ENCODE data around the gene SLCO2A1. TPM values are rescaled to one million over a fixed set of nuclear protein-coding genes. Genes with fewer than 3 reads are reported as not detected.

The SLCO2A1 gene
- polyA plus RNA-seq, 1 donor (not counting 4 experiments of a cell fraction or from before 2014, with no cell fraction given), result 0.80 TPM

GRCh38 chr3:133956982-133957381 lies 72.7 kb downstream of the SLCO2A1 start:
- Histone ChIP-seq H3K4me3 (ENCODE audit: control insufficient read depth in 2 of 3, extremely low read depth in 1 of 3, insufficient read depth in 2 of 3, low read depth in 1 of 3, low read length in 3 of 3) (no peak overlapping the region), H3K9ac (ENCODE audit: control insufficient read depth, extremely low read depth, insufficient read depth, low read length) (no peak overlapping the region), H3K4me2 (ENCODE audit: control insufficient read depth, extremely low read depth, insufficient read depth, low read depth, low read length) (no peak overlapping the region), H4K20me1 (ENCODE audit: control insufficient read depth, extremely low read depth, insufficient read depth, low read length) (no peaks in the 10 kb centered on the region), H3K9me3 (ENCODE audit: control insufficient read depth, low read depth, low read length) (peaks cover 4% of the 10 kb centered on the region), H3K4me1 (ENCODE audit: control insufficient read depth, extremely low read depth, insufficient read depth, low read length) (no peaks in the 10 kb centered on the region), H3K9me1 (ENCODE audit: control insufficient read depth, extremely low read depth, insufficient read depth, low read length) (no peaks in the 10 kb centered on the region), H3K79me2 (ENCODE audit: control insufficient read depth, insufficient read depth, low read length) (no peaks in the 10 kb centered on the region), H3K27me3 (ENCODE audit: control insufficient read depth, extremely low read depth, insufficient read depth, low read length) (peaks cover 47% of the 10 kb centered on the region), H2AFZ (ENCODE audit: control insufficient read depth, low read length) (no peak overlapping the region), H3K27ac (ENCODE audit: control insufficient read depth, insufficient read depth, low read length) (no peak overlapping the region), H3K36me3 (ENCODE audit: control insufficient read depth in 2 of 2, extremely low read depth in 1 of 2, insufficient read depth in 2 of 2, low read length in 2 of 2) (no peaks in the 10 kb centered on the region)
- TF ChIP-seq CTCF (optimal IDR thresholded peaks at IDR 0.05 in 1 of 3, IDR thresholded peaks at IDR 0.05 in 1 of 3, conservative IDR thresholded peaks at IDR 0.05 in 1 of 3; ENCODE audit: extremely low read depth in 1 of 3, insufficient read depth in 2 of 3, low read length in 3 of 3) (no peak), EZH2 (IDR thresholded peaks at IDR 0.05; ENCODE audit: low read length) (no peak)
- DNase-seq (ENCODE audit: low read depth, low spot score), result no peak
- FAIRE-seq, result no peak
- dilution Hi-C loops (cut with MboI; ENCODE audit: extremely low pct_ligation_motif_present, low sequenced_read_pairs), result no loop called here

- Histone ChIP-seq H3K4me2 (ENCODE audit: control insufficient read depth, extremely low read depth, insufficient read depth, low read depth, low read length) (no peak overlapping the region), H4K20me1 (ENCODE audit: control insufficient read depth, extremely low read depth, insufficient read depth, low read length) (no peaks in the 10 kb centered on the region), H2AFZ (ENCODE audit: control insufficient read depth, low read length) (no peak overlapping the region), H3K9me1 (ENCODE audit: control insufficient read depth, extremely low read depth, insufficient read depth, low read length) (no peaks in the 10 kb centered on the region), H3K27me3 (ENCODE audit: control insufficient read depth, extremely low read depth, insufficient read depth, low read length) (peaks cover 54% of the 10 kb centered on the region), H3K4me3 (ENCODE audit: control insufficient read depth in 2 of 3, extremely low read depth in 1 of 3, insufficient read depth in 2 of 3, low read depth in 1 of 3, low read length in 3 of 3) (no peak overlapping the region), H3K4me1 (ENCODE audit: control insufficient read depth, extremely low read depth, insufficient read depth, low read length) (no peaks in the 10 kb centered on the region), H3K9ac (ENCODE audit: control insufficient read depth, extremely low read depth, insufficient read depth, low read length) (no peak overlapping the region), H3K27ac (ENCODE audit: control insufficient read depth, insufficient read depth, low read length) (no peak overlapping the region), H3K9me3 (ENCODE audit: control insufficient read depth, low read depth, low read length) (peaks cover 5% of the 10 kb centered on the region), H3K79me2 (ENCODE audit: control insufficient read depth, insufficient read depth, low read length) (no peaks in the 10 kb centered on the region), H3K36me3 (ENCODE audit: control insufficient read depth in 2 of 2, extremely low read depth in 1 of 2, insufficient read depth in 2 of 2, low read length in 2 of 2) (no peaks in the 10 kb centered on the region)
- DNase-seq (ENCODE audit: low read depth, low spot score), result no peak
- no peak for FAIRE-seq
- dilution Hi-C loops (cut with MboI; ENCODE audit: extremely low pct_ligation_motif_present, low sequenced_read_pairs), result no loop called here
- TF ChIP-seq EZH2 (IDR thresholded peaks at IDR 0.05; ENCODE audit: low read length) (no peak), CTCF (optimal IDR thresholded peaks at IDR 0.05 in 1 of 3, IDR thresholded peaks at IDR 0.05 in 1 of 3, conservative IDR thresholded peaks at IDR 0.05 in 1 of 3; ENCODE audit: extremely low read depth in 1 of 3, insufficient read depth in 2 of 3, low read length in 3 of 3) (no peak)
Observed at GRCh38 chr3:133956353-133956752, 73.4 kb downstream of the SLCO2A1 start.

Measured in keratinocyte (primary cell).